Stimulated activated CD8-positive, alpha-beta memory T cell treated with anti-CD3 and anti-CD28 coated beads, Interleukin-15, amount 100 ng/mL, for 24 hours (primary cell): Measurements from ENCODE around the gene MYBBP1A.
"Not testable (repeated sequence)": the region's sequence is repeated elsewhere in the genome, so short reads cannot be mapped to it uniquely, and the experiment has no call there.

Source experiments
- DNase-seq: peaks from one replicate; pipeline ENCODE4 v3.0.0-alpha.2; 2020; ENCODE audit warnings: low read depth

The MYBBP1A gene

GRCh38 chr17:4554997-4555799 lies at the start of gene MYBBP1A:
TSS of gene MYBBP1A (minus strand) at chr17:4555384. CDS start at chr17:4555324, 60 bp downstream.
- peak; percentile 94 for DNase-seq

GRCh38 chr17:4604736-4605135 lies 49.6 kb upstream of the MYBBP1A start:
- not testable (repeated sequence) for DNase-seq

GRCh38 chr17:4604111-4604644 lies 49.0 kb upstream of the MYBBP1A start:
- DNase-seq = no peak

- no peak for DNase-seq
Measured at GRCh38 chr17:4602041-4602440, 46.9 kb upstream of the MYBBP1A start.

GRCh38 chr17:4601326-4601725 lies 46.1 kb upstream of the MYBBP1A start:
- DNase-seq = no peak

GRCh38 chr17:4600563-4600962 lies 45.4 kb upstream of the MYBBP1A start:
- no peak for DNase-seq

GRCh38 chr17:4599505-4600281 lies 44.5 kb upstream of the MYBBP1A start:
- DNase-seq = no peak

GRCh38 chr17:4598776-4599504 lies 43.8 kb upstream of the MYBBP1A start:
- no peak for DNase-seq

- DNase-seq = no peak
Measured at GRCh38 chr17:4597975-4598374, 42.8 kb upstream of the MYBBP1A start.

GRCh38 chr17:4596636-4597380 lies 41.6 kb upstream of the MYBBP1A start:
- no peak for DNase-seq

- not testable (repeated sequence) for DNase-seq
Measured at GRCh38 chr17:4595685-4596342, 40.6 kb upstream of the MYBBP1A start.

- DNase-seq = peak; percentile 14
Measured at GRCh38 chr17:4594931-4595684, 39.9 kb upstream of the MYBBP1A start.

GRCh38 chr17:4594406-4594805 lies 39.2 kb upstream of the MYBBP1A start:
- DNase-seq = no peak

GRCh38 chr17:4593021-4593421 lies 37.8 kb upstream of the MYBBP1A start:
- DNase-seq = no peak

- DNase-seq = no peak
Measured at GRCh38 chr17:4592240-4593005, 37.2 kb upstream of the MYBBP1A start.

- DNase-seq = no peak
Measured at GRCh38 chr17:4591529-4591928, 36.3 kb upstream of the MYBBP1A start.

- no peak for DNase-seq
Measured at GRCh38 chr17:4590981-4591453, 35.8 kb upstream of the MYBBP1A start.

GRCh38 chr17:4590042-4590441 lies 34.9 kb upstream of the MYBBP1A start:
- not testable (repeated sequence) for DNase-seq

GRCh38 chr17:4588898-4589625 lies 33.9 kb upstream of the MYBBP1A start:
- no peak for DNase-seq
